Measurements from ENCODE around the gene SGK1.

GRCh38 chr6:134317471-134318131, at the start of gene SGK1:
- no peak for TF ChIP-seq POLR2AphosphoS5 (IDR thresholded peaks at IDR 0.05)
- TF ChIP-seq EP300 (IDR thresholded peaks at IDR 0.05) = no peak
- TF ChIP-seq POLR2A (IDR thresholded peaks at IDR 0.05) = no peak
